HepG2 (cell line): ENCODE data around the gene LYG2. TPM values are rescaled to one million over a fixed set of nuclear protein-coding genes. Genes with fewer than 3 reads are reported as not detected.
A peak's percentile ranks its signal among the peaks of the same experiment; 100 is the strongest.

Experiments used
- ASH2L ChIP-seq: fragments of 300-600, 200-600 bp; sonication (generic); IDR thresholded peaks from 2 replicates; pipeline ENCODE4 v1.7.0; 2017; ENCODE audit warnings: low read depth, mild to moderate bottlenecking, moderate library complexity, mixed read lengths, low read length; ENCODE audit not compliant: insufficient read length
- ATF7 ChIP-seq, 2 experiments: fragments of 450-650 bp in 1 of 2; sonication (generic) in 1 of 2; formaldehyde crosslinking in 1 of 2; IDR thresholded peaks; 2 replicates each; pipeline versions ENCODE4 v1.4.0 to v1.6.1; 2016 to 2020; ENCODE audit warnings: antibody characterized with exemption in 1 of 2, mild to moderate bottlenecking in 1 of 2, missing genetic modification reagents in 1 of 2
- ATF7-NPFF ChIP-seq: sonication (generic); formaldehyde crosslinking; IDR thresholded peaks from 2 replicates; pipeline ENCODE4 v1.8.1; 2023; ENCODE audit warnings: mild to moderate bottlenecking, low read depth, missing genetic modification reagents, moderate library complexity
- CCDC6 ChIP-seq: sonication (generic); formaldehyde crosslinking; IDR thresholded peaks from 2 replicates; pipeline ENCODE4 v1.8.1; 2022; ENCODE audit warnings: mild to moderate bottlenecking, missing genetic modification reagents, moderate library complexity
- FOXA3 ChIP-seq: IDR thresholded peaks from 2 replicates; pipeline ENCODE4 v1.6.1; 2016; ENCODE audit warnings: missing genetic modification reagents, missing compliant biosample characterization
- MAFG ChIP-seq: sonication (generic); formaldehyde crosslinking; IDR thresholded peaks from 2 replicates; pipeline ENCODE4 v1.5.1; 2020; ENCODE audit warnings: mild to moderate bottlenecking, missing genetic modification reagents
- NKX3-1 ChIP-seq: sonication (generic); formaldehyde crosslinking; IDR thresholded peaks from 2 replicates; pipeline ENCODE4 v1.5.0; 2020; ENCODE audit warnings: missing genetic modification reagents
- NR2C2 ChIP-seq: sonication (generic); formaldehyde crosslinking; IDR thresholded peaks from 2 replicates; pipeline ENCODE4 v1.4.0; 2020; ENCODE audit warnings: missing genetic modification reagents, mild to moderate bottlenecking, moderate library complexity, borderline replicate concordance
- RXRA ChIP-seq: sonication (generic); formaldehyde crosslinking; IDR thresholded peaks from 2 replicates; pipeline ENCODE4 v1.5.1; 2020; ENCODE audit warnings: missing genetic modification reagents
- SOX13 ChIP-seq, 3 experiments: fragments of 450-650 bp in 1 of 3; sonication (generic) in 1 of 3; formaldehyde crosslinking in 1 of 3; IDR thresholded peaks in 2 of 3; conservative IDR thresholded peaks in 1 of 3; 2 replicates each; pipeline versions ENCODE4 v1.5.0 to v1.6.1; 2016 to 2020; ENCODE audit warnings: antibody characterized with exemption in 1 of 3, mild to moderate bottlenecking in 1 of 3, missing compliant biosample characterization in 1 of 3, missing genetic modification reagents in 1 of 3, moderate library complexity in 1 of 3
- SP1 ChIP-seq, 2 experiments: fragments of 450-650 bp in 1 of 2; sonication (generic) in 1 of 2; formaldehyde crosslinking in 1 of 2; IDR thresholded peaks; 2 replicates each; pipeline versions ENCODE4 v1.4.0 to v1.6.1; 2016 to 2020; ENCODE audit warnings: missing genetic modification reagents in 1 of 2
- SPEN ChIP-seq: sonication (generic); formaldehyde crosslinking; IDR thresholded peaks from 2 replicates; pipeline ENCODE4 v1.5.1; 2020; ENCODE audit warnings: low read depth, mild to moderate bottlenecking, missing genetic modification reagents
- STAT5B ChIP-seq: sonication (generic); formaldehyde crosslinking; IDR thresholded peaks from 2 replicates; pipeline ENCODE4 v1.4.0; 2020; ENCODE audit warnings: missing genetic modification reagents
- TCF7 ChIP-seq: sonication (generic); IDR thresholded peaks from 2 replicates; pipeline ENCODE4 v1.6.1; 2016; ENCODE audit warnings: antibody characterized with exemption, low read depth
- ZNF207 ChIP-seq: fragments of 450-650 bp; IDR thresholded peaks from 2 replicates; pipeline ENCODE4 v1.6.1; 2016; ENCODE audit warnings: antibody characterized with exemption, borderline replicate concordance
- ZNF501 ChIP-seq: sonication (generic); formaldehyde crosslinking; IDR thresholded peaks from 2 replicates; pipeline ENCODE4 v1.5.1; 2020; ENCODE audit warnings: mild to moderate bottlenecking, moderate library complexity, missing genetic modification reagents
- polyA plus RNA-seq, 8 experiments: library from polyadenylated mRNA; depleted of rRNA in 3 of 8; stranded (reverse) in 7 of 8; unstranded in 1 of 8; fragments of >200 nt; fragmentation: Illumina TruSeq in 4 of 8; extraction: Trizol in 4 of 8; gene quantifications; 2 replicates each; pipeline versions ENCODE4 v1.2.1 to v1.2.3, GENCODE V29; 2011 to 2016; ENCODE audit warnings: low read depth in 4 of 8, missing spikeins in 1 of 8, mixed read lengths in 1 of 8; ENCODE audit not compliant: insufficient read depth in 1 of 8
- total RNA-seq, 5 experiments: library from RNA; depleted of rRNA; stranded (reverse); fragments of >200 nt; fragmentation: Illumina TruSeq; extraction: Trizol; gene quantifications; 2 replicates each; pipeline ENCODE4 v1.2.3, GENCODE V29; 2016; ENCODE audit warnings: low read depth in 1 of 5
- TF ChIP-seq, protein P1 (sequence below): IDR thresholded peaks from 2 replicates; pipeline ENCODE4 v1.6.1; 2016; ENCODE audit warnings: low read depth
- TF ChIP-seq, protein P2 (sequence below): sonication (generic); formaldehyde crosslinking; IDR thresholded peaks from 2 replicates; pipeline ENCODE4 v1.4.0; 2020; ENCODE audit warnings: missing genetic modification reagents; ENCODE audit errors: not compliant biosample characterization
- TF ChIP-seq, protein P3 (sequence below): sonication (generic); formaldehyde crosslinking; IDR thresholded peaks from 2 replicates; pipeline ENCODE4 v1.4.0; 2020; ENCODE audit warnings: missing genetic modification reagents

LYG2 gene
- total and polyA plus RNA-seq, 2 of the 13 experiments (the other 11 are each of a cell fraction or from before 2014, with no cell fraction given): 0.15 to 0.18 TPM

DNA sequence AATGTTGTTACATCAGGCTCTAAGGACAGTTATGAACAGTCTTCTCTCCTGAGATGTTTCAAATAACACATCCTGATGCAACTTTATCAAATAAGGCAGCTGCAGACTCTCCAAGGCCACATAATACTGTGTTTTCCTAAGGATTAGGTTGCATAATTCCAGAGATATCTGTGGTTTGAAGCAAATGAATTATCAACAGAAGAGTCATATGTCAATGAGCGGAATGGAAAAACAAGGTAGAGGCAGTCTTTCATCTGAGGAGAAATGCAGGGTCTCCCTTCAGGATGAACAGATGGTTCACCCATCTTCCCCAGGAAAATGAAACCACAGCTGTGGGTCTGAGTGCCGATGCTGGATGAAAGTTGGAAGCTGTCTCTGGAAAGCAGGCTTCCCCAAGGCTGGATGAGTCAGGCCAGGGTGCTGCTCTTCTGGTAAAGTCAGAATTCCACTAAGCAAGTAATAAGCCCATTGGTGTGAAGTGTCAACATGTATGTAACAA, 23.4 kb upstream of the LYG2 start (continued):
- TF ChIP-seq FOXA3 (CRISPR knock-in tag): peak; percentile 99
- peak; percentile 47; the same call in 1 of the 2 replicates for TF ChIP-seq ATF7 (IDR thresholded peaks at IDR 0.05)
- peak; percentile 85; the same call in 1 of the 2 replicates for TF ChIP-seq ATF7 (CRISPR knock-in tag; IDR thresholded peaks at IDR 0.05)
- TF ChIP-seq CCDC6 (CRISPR knock-in tag): peak; percentile 88
- peak; percentile 70; the same call in 1 of the 2 replicates for TF ChIP-seq ATF7-NPFF (CRISPR knock-in tag)
- peak; percentile 84 for TF ChIP-seq SOX13 (IDR thresholded peaks at IDR 0.05)
- TF ChIP-seq SOX13 (CRISPR knock-in tag; conservative IDR thresholded peaks at IDR 0.05 in 1 of 2, IDR thresholded peaks at IDR 0.05 in 1 of 2): peak in 1 of 2 experiments; percentile 98; a peak in 2 of 4 replicates
- TF ChIP-seq, protein P1, sequence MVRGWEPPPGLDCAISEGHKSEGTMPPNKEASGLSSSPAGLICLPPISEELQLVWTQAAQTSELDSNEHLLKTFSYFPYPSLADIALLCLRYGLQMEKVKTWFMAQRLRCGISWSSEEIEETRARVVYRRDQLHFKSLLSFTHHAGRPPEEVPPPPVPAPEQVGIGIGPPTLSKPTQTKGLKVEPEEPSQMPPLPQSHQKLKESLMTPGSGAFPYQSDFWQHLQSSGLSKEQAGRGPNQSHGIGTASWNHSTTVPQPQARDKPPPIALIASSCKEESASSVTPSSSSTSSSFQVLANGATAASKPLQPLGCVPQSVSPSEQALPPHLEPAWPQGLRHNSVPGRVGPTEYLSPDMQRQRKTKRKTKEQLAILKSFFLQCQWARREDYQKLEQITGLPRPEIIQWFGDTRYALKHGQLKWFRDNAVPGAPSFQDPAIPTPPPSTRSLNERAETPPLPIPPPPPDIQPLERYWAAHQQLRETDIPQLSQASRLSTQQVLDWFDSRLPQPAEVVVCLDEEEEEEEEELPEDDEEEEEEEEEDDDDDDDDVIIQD (CRISPR knock-in tag): peak; percentile 83
- TF ChIP-seq, protein P2, sequence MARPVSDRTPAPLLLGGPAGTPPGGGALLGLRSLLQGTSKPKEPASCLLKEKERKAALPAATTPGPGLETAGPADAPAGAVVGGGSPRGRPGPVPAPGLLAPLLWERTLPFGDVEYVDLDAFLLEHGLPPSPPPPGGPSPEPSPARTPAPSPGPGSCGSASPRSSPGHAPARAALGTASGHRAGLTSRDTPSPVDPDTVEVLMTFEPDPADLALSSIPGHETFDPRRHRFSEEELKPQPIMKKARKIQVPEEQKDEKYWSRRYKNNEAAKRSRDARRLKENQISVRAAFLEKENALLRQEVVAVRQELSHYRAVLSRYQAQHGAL (CRISPR knock-in tag): no peak
- TF ChIP-seq, protein P3, sequence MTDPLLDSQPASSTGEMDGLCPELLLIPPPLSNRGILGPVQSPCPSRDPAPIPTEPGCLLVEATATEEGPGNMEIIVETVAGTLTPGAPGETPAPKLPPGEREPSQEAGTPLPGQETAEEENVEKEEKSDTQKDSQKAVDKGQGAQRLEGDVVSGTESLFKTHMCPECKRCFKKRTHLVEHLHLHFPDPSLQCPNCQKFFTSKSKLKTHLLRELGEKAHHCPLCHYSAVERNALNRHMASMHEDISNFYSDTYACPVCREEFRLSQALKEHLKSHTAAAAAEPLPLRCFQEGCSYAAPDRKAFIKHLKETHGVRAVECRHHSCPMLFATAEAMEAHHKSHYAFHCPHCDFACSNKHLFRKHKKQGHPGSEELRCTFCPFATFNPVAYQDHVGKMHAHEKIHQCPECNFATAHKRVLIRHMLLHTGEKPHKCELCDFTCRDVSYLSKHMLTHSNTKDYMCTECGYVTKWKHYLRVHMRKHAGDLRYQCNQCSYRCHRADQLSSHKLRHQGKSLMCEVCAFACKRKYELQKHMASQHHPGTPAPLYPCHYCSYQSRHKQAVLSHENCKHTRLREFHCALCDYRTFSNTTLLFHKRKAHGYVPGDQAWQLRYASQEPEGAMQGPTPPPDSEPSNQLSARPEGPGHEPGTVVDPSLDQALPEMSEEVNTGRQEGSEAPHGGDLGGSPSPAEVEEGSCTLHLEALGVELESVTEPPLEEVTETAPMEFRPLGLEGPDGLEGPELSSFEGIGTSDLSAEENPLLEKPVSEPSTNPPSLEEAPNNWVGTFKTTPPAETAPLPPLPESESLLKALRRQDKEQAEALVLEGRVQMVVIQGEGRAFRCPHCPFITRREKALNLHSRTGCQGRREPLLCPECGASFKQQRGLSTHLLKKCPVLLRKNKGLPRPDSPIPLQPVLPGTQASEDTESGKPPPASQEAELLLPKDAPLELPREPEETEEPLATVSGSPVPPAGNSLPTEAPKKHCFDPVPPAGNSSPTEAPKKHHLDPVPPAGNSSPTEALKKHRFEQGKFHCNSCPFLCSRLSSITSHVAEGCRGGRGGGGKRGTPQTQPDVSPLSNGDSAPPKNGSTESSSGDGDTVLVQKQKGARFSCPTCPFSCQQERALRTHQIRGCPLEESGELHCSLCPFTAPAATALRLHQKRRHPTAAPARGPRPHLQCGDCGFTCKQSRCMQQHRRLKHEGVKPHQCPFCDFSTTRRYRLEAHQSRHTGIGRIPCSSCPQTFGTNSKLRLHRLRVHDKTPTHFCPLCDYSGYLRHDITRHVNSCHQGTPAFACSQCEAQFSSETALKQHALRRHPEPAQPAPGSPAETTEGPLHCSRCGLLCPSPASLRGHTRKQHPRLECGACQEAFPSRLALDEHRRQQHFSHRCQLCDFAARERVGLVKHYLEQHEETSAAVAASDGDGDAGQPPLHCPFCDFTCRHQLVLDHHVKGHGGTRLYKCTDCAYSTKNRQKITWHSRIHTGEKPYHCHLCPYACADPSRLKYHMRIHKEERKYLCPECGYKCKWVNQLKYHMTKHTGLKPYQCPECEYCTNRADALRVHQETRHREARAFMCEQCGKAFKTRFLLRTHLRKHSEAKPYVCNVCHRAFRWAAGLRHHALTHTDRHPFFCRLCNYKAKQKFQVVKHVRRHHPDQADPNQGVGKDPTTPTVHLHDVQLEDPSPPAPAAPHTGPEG (CRISPR knock-in tag): peak; percentile 49; the same call in 1 of the 2 replicates
- no peak for TF ChIP-seq SP1 (IDR thresholded peaks at IDR 0.05)
- TF ChIP-seq SP1 (CRISPR knock-in tag; IDR thresholded peaks at IDR 0.05): 0 out of 2 replicates have a peak, but pooled peaks have one; percentile 22
- TF ChIP-seq SPEN (CRISPR knock-in tag): no peak
- no peak; the same call in 1 of the 2 replicates for TF ChIP-seq RXRA (CRISPR knock-in tag)
- no peak for TF ChIP-seq ZNF207
- 0 out of 2 replicates have a peak, but pooled peaks have one; percentile 12 for TF ChIP-seq ZNF501 (CRISPR knock-in tag)
- peak; percentile 45; the same call in 1 of the 2 replicates for TF ChIP-seq NKX3-1 (CRISPR knock-in tag)
- TF ChIP-seq MAFG: no peak
- TF ChIP-seq TCF7: peak; percentile 96
- peak; percentile 59; the same call in 1 of the 2 replicates for TF ChIP-seq NR2C2 (CRISPR knock-in tag)
- TF ChIP-seq ASH2L: peak; percentile 72
- TF ChIP-seq STAT5B: 0 out of 2 replicates have a peak, but pooled peaks have one; percentile 68
